Stromal cell of bone marrow (primary cell): ENCODE data around the gene HARBI1.
"Not testable (repeated sequence)": the region's sequence is repeated elsewhere in the genome, so short reads cannot be mapped to it uniquely, and the experiment has no call there.

Experiments
- DNase-seq: peaks from one replicate; pipeline ENCODE4 v3.0.0-alpha.2; 2012; ENCODE audit warnings: low read depth

HARBI1 gene

GRCh38 chr11:46597155-46597554, 19.9 kb downstream of the HARBI1 start:
- no peak for DNase-seq

GRCh38 chr11:46594785-46595184, 22.2 kb downstream of the HARBI1 start:
- DNase-seq, result no peak

GRCh38 chr11:46594374-46594700, 22.7 kb downstream of the HARBI1 start:
- no peak for DNase-seq

GRCh38 chr11:46593550-46594373, 23.3 kb downstream of the HARBI1 start, which contains the start of gene AMBRA1:
AMBRA1 (minus strand) TSS chr11:46594023; CDS start chr11:46548380, 45,643 bp downstream.
- peak; percentile 88 for DNase-seq

DNA sequence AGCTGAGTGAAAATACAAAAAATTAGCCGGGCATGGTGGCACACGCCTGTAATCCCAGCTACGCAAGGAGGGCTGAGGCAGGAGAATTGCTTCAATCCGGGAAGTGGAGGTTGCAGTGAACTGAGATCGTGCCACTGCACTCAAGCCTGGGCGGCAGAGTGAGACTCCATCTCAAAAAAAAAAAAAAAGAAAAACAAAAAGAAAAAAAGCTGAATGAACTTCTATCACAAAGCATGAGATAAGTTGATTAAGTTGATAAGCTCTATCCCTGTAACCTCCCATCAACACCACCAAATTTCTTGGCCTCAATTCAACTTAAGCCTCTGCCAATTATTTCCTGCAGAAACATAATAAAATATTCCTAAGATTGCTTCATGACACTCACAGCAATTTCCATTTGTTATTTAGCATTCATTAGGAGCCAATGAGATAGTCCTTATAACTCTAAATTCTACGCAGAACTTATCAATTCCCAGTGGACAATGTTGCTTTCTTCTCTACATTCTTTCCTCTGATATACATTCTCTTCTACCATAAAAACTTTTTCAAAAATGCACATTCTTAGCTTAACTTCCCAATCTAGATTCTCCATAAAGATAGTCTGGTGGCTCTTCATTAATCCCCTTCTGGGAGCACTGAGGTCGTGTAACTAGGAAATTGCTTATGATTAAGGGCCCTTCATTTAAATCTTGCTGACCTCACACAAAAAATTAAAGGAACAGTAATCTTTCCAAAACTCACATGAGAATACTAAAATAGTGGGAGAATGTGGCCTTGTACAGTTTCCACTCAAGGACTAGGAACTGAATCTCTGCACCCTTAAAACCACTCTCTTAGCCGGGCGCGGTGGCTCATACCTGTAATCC, 26.1 kb downstream of the HARBI1 start:
- DNase-seq, result no peak

DNA sequence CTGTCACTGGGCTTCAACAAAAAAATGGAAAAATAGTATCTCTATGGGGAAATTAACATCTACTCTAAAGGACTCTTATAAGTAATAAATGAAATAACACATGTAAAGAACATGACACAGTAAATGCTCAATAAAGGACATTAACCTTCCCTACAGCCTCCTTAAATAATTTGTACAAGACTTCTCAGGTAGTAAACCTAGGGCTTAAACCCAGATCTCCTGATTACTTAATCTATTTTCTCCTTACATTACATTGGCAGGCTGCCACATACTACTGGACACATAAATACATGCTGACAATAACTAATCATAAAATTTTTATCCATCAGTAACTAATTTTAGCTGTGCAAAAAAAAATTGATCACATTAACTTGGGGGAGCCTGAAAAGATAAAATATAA, 28.1 kb downstream of the HARBI1 start:
- no peak for DNase-seq

DNA sequence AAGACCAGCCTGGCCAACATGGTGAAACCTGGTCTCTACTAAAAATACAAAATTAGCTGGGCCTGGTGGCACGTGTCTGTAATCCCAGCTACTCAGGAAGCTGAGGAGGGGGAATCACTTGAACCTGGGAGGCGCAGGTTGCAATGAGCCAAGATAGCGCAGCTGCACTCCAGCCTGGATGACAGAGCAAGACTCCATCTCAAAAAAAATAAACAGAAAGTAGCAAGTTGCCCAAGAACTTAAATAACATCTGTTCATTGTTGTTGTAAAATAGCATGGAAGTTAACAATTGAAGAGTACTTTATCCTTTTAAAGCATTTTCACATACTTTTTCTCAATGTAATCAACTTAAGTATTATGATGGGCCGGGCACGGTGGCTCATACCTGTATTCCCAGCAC, 28.9 kb downstream of the HARBI1 start:
- no peak for DNase-seq

GRCh38 chr11:46583513-46583912, 33.5 kb downstream of the HARBI1 start:
- DNase-seq, result not testable (repeated sequence)

- no peak for DNase-seq
Observed at GRCh38 chr11:46582588-46582987, 34.4 kb downstream of the HARBI1 start.

- no peak for DNase-seq
Observed at GRCh38 chr11:46577058-46577457, 40.0 kb downstream of the HARBI1 start.

GRCh38 chr11:46574656-46575055, 42.4 kb downstream of the HARBI1 start:
- DNase-seq, result no peak

DNA sequence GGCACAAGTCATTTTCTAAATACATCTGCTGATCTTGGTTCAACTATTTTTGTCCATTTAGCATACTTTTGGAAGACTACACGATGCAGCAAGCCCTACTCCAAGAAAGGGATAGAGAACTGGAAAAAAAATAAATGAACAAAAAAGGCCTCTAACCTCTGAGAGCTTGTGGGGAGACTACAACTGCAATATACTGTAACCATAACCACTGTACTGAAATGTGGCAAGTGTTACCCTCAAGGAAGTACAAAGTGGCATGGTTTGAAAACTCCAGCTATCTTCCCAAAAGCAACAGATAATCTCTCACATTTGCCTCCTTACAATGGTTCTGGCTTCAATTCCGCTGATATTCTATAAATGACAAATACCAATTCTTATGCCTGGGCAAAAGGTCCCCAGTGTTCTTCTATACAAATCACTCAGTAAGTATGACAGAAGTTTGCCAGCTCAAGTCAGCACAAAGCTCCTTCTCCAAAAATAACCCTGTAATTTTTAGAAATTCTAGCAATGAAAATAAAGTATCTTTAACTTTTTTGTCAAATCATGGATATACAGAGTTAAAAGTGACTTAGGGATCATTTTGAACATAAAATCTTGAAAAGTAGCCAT, 46.1 kb downstream of the HARBI1 start:
- no peak for DNase-seq

- DNase-seq, result no peak
Observed at GRCh38 chr11:46565232-46565840, 51.7 kb downstream of the HARBI1 start.

- no peak for DNase-seq
Observed at GRCh38 chr11:46564459-46564858, 52.6 kb downstream of the HARBI1 start.

- DNase-seq, result no peak
Observed at GRCh38 chr11:46562527-46562926, 54.5 kb downstream of the HARBI1 start.

DNA sequence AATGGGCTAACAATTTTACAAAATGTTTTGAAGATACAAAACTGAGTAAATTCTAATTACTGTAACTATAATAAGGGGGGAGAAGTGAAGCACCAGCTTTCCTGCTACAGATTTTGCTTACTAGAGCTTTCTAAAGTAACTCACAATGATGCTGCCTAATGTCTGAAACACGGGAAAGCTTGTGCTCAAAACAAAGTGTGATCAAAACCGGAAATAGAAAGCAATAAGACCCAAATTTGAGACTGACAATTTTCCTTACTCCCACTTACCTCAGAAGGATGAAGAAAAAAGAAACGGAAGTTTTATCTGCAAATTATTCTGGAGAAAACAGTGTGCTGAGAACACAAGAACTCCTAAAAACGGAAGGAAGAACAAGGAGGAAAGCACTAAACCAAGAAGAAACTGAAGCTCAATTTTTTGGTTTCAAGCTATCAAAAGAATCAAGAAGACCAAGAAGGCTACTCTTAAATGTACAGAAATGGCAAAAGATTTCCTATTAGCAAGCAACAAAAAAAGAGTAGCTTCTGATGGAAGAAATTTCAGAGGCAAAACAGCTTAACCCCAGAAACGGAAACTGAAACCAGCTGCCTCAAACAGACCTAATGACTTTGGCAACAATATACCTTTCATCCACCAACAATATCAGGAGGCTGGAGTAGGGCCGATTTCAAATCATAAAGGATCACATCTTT, 56.6 kb downstream of the HARBI1 start:
- no peak for DNase-seq

- no peak for DNase-seq
Observed at GRCh38 chr11:46559815-46560214, 57.2 kb downstream of the HARBI1 start.

- no peak for DNase-seq
Observed at GRCh38 chr11:46557684-46558151, 59.3 kb downstream of the HARBI1 start.

GRCh38 chr11:46555267-46556054, 61.6 kb downstream of the HARBI1 start:
- DNase-seq, result peak; percentile 69
